ENCODE results near the gene HES6. TPM values are rescaled to one million over a fixed set of nuclear protein-coding genes. Genes with fewer than 3 reads are reported as not detected.

HES6 gene
- total RNA-seq, 2 donors from 2014 or later: 2.5 to 12.3 TPM

DNA sequence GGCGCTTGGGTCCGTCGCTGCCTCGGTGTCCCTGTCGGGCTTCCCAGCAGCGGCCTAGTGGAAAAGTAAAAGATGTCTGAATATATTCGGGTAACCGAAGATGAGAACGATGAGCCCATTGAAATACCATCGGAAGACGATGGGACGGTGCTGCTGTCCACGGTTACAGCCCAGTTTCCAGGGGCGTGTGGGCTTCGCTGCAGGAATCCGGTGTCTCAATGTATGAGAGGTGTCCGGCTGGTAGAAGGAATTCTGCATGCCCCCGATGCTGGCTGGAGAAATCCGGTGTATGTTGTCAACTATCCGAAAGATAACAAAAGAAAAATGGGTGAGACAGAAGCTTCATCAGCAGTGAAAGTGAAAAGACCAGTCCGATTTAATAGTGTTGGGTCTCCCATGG, 8.0 kb downstream of the HES6 start:
- H3K4me3 ChIP-seq: peak overlapping the region; percentile 82
- H3K4me1 ChIP-seq (ENCODE audit: control insufficient read depth in 1 of 2, low read depth in 2 of 2): peaks cover 0 to 19% of the 10 kb centered on the region in 2 donors
- H3K36me3 ChIP-seq: no peaks in the 10 kb centered on the region
- no peak overlapping the region for H3K27ac ChIP-seq
- DNase-seq (ENCODE audit: low spot score) (no peak), ATAC-seq (ENCODE audit: insufficient number of reproducible peaks, low FRiP score, low read depth) (no peak)
- no peaks in the 10 kb centered on the region for H3K9me3 ChIP-seq
- TF ChIP-seq, protein P1, sequence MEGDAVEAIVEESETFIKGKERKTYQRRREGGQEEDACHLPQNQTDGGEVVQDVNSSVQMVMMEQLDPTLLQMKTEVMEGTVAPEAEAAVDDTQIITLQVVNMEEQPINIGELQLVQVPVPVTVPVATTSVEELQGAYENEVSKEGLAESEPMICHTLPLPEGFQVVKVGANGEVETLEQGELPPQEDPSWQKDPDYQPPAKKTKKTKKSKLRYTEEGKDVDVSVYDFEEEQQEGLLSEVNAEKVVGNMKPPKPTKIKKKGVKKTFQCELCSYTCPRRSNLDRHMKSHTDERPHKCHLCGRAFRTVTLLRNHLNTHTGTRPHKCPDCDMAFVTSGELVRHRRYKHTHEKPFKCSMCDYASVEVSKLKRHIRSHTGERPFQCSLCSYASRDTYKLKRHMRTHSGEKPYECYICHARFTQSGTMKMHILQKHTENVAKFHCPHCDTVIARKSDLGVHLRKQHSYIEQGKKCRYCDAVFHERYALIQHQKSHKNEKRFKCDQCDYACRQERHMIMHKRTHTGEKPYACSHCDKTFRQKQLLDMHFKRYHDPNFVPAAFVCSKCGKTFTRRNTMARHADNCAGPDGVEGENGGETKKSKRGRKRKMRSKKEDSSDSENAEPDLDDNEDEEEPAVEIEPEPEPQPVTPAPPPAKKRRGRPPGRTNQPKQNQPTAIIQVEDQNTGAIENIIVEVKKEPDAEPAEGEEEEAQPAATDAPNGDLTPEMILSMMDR (IDR thresholded peaks at IDR 0.05): no peak
- H3K27me3 ChIP-seq (replicated peaks; ENCODE audit: insufficient read depth): no peaks in the 10 kb centered on the region

DNA sequence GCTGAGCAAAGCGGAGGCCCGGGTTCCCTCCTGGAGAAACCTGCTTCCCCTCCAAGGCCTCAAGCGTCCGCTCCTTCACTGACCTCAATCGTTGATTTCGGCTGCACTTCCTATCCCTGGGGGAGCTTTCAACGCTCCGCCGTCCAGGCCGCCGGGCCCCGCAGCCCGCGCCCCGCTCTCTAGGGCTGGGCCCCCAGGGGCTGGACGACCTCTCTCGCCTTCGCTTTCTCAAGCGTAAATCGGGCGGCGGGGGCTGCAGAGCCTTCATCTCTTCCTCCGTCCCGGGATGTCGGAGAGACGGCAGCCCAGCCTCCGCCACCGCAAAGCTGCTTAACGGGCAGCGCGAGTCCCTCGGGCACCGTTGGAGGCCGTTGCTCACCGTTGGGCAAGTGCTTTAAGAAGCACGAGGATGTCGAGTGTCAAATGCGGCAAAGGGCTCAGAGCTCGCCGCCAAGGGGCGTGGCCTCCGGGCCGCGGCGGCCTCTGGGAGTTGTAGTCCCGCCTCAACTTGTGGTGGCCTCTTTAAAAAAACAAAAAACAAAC, 8.5 kb downstream of the HES6 start:
- peak overlapping the region in 1 of 2 donors; percentile 57 for H3K27ac ChIP-seq
- DNase-seq (ENCODE audit: low spot score): no peak

DNA sequence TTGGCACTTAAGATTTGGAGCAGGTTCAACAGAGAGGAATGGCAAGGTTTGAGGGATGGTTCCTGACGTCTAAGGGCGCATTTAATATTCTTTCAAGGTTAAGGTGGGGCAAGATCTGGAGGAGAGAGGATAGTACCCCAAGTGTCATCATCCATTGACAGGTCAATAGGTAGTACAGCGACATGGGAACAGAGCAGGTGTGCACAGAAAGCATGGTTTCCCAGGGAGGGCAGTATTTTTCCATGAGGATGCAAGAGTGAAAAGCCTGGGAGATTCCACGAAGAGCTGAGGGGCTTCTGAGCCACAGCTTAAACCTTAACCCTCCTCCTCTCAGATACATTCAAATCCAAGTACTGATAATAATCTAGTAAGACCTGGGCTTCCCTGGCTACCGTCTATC, 9.1 kb downstream of the HES6 start:
- H3K4me1 ChIP-seq (ENCODE audit: control insufficient read depth in 1 of 2, low read depth in 2 of 2): peaks cover 0 to 26% of the 10 kb centered on the region in 2 donors
- H3K4me3 ChIP-seq: peak overlapping the region; percentile 82
- H3K27ac ChIP-seq: no peak overlapping the region
- no peaks in the 10 kb centered on the region for H3K9me3 ChIP-seq
- ATAC-seq (ENCODE audit: insufficient number of reproducible peaks, low FRiP score, low read depth): no peak
- DNase-seq (ENCODE audit: low spot score): no peak
- H3K27me3 ChIP-seq (replicated peaks; ENCODE audit: insufficient read depth): no peaks in the 10 kb centered on the region
- no peaks in the 10 kb centered on the region for H3K36me3 ChIP-seq
- TF ChIP-seq, protein P1 (IDR thresholded peaks at IDR 0.05): no peak

More for the DNA sequence above, 8.5 kb downstream of the HES6 start:
- TF ChIP-seq, protein P1 (IDR thresholded peaks at IDR 0.05): no peak
- ATAC-seq (ENCODE audit: insufficient number of reproducible peaks, low FRiP score, low read depth): peak; percentile 46
- peak overlapping the region; percentile 82 for H3K4me3 ChIP-seq
- H3K4me1 ChIP-seq (ENCODE audit: control insufficient read depth in 1 of 2, low read depth in 2 of 2): peaks cover 0 to 20% of the 10 kb centered on the region in 2 donors
- H3K27me3 ChIP-seq (replicated peaks; ENCODE audit: insufficient read depth): no peaks in the 10 kb centered on the region
- H3K36me3 ChIP-seq: no peaks in the 10 kb centered on the region
- no peaks in the 10 kb centered on the region for H3K9me3 ChIP-seq

DNA sequence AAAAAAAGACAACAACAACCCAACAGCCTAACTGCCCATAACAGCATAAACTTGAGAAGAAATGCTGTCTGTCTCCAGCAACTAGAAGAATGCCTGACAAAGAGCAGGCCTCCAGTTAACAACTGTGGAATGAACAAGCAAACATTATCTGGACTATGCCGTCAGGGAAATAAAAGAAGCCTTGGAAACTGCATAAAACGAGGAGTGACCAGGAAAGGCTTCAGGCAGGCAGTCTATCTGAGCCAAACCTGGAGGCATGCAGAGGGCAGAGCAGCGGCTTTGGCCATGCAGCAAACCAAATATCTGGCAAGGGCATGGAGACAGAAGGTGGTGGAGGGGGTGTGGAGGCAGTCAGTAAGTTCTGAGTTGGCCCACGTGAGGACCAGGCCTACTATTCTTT, 11.1 kb downstream of the HES6 start:
- no peak for ATAC-seq (ENCODE audit: insufficient number of reproducible peaks, low FRiP score, low read depth)

GRCh38 chr2:238227587-238228032, 12.2 kb downstream of the HES6 start:
- Histone ChIP-seq H3K27ac (no peak overlapping the region), H3K4me3 (no peak overlapping the region), H3K4me1 (ENCODE audit: control insufficient read depth in 1 of 2, low read depth in 2 of 2) (peaks cover 0 to 28% of the 10 kb centered on the region in 2 donors), H3K36me3 (no peaks in the 10 kb centered on the region), H3K27me3 (replicated peaks; ENCODE audit: insufficient read depth) (no peaks in the 10 kb centered on the region), H3K9me3 (no peaks in the 10 kb centered on the region)
- ATAC-seq (ENCODE audit: insufficient number of reproducible peaks, low FRiP score, low read depth): no peak
- TF ChIP-seq, protein P1 (IDR thresholded peaks at IDR 0.05): no peak
- no peak for DNase-seq (ENCODE audit: low spot score)

More for the DNA sequence above, 11.1 kb downstream of the HES6 start:
- TF ChIP-seq, protein P1 (IDR thresholded peaks at IDR 0.05): no peak
- H3K36me3 ChIP-seq: no peaks in the 10 kb centered on the region
- H3K27ac ChIP-seq: peak overlapping the region in 1 of 2 donors; percentile 13
- H3K4me3 ChIP-seq: no peak overlapping the region
- H3K27me3 ChIP-seq (replicated peaks; ENCODE audit: insufficient read depth): no peaks in the 10 kb centered on the region
- peaks cover 0 to 28% of the 10 kb centered on the region in 2 donors for H3K4me1 ChIP-seq (ENCODE audit: control insufficient read depth in 1 of 2, low read depth in 2 of 2)
- no peak for DNase-seq (ENCODE audit: low spot score)
- H3K9me3 ChIP-seq: no peaks in the 10 kb centered on the region
